ENCODE measurements around the gene PLRG1. TPM values are rescaled to one million over a fixed set of nuclear protein-coding genes. Genes with fewer than 3 reads are reported as not detected.
A peak's percentile ranks its signal among the peaks of the same experiment; 100 is the strongest.

The PLRG1 gene
- total RNA-seq, 1 donor from 2014 or later, result 61.8 TPM

DNA sequence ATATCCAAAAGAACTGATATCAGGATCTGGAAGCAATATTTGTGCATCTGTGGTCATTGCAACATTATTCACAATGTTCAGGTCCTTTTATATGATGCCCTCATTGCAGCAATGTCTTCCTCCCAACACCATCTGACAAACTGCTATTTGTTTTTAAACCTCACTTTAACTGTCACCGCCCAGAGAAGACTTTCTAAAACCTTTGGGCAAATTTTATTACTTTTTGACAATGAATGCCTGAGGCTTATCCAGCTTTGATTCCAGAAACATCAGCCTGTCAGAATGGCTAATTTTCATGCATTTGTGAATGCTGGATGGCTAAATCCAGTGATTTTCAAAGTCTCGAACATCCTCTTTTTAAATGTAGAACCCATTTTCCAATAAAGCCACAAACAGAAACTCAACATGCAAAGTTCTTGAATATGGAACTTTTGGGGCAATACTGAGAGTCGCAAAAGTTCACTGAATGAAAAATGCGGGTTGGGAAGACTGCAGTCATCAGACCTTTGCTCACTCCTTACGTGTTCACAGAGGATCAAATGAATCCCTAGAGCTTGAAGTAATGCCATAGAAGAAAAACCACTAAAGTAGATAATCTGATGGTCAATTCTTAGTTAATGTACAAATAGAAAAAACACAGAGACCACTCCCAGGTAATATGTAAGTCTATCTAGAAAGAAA is 23.1 kb upstream of the PLRG1 start:
- no peak for DNase-seq (ENCODE audit: low spot score)

- no peak for DNase-seq (ENCODE audit: low spot score)
These were observed 19.4 kb upstream of the PLRG1 start for GRCh38 chr4:154569584-154569983.

GRCh38 chr4:154569028-154569427 is 18.8 kb upstream of the PLRG1 start:
- DNase-seq (ENCODE audit: low spot score), result no peak

- DNase-seq (ENCODE audit: low spot score), result no peak
These were observed 16.5 kb upstream of the PLRG1 start for GRCh38 chr4:154566639-154567204.

DNA sequence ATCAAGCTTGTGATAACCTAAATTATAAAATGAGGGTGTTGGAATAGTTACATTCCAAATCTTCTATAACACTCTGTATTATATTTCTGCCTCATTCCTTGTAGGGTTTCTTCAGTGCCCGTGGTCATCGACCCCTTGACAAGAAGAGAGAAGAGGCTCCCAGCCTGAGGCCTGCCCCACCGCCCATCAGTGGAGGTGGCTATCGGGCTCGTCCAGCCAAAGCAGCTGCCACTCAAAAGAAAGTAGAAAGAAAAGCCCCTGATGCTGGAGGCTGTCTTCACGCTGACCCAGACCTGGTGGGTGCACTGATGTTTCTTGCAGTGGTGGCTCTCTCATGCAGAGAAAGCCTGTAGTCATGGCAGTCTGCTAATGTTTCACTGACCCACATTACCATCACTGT is 15.5 kb upstream of the PLRG1 start:
- no peak for DNase-seq (ENCODE audit: low spot score)

GRCh38 chr4:154564311-154564710 is 14.1 kb upstream of the PLRG1 start:
- DNase-seq (ENCODE audit: low spot score), result no peak

GRCh38 chr4:154562697-154563254 is 12.6 kb upstream of the PLRG1 start, which contains the start of gene FGB:
Gene FGB (plus strand): TSS chr4:154563011. CDS start chr4:154563019, 8 bp downstream.
- no peak for DNase-seq (ENCODE audit: low spot score)

DNA sequence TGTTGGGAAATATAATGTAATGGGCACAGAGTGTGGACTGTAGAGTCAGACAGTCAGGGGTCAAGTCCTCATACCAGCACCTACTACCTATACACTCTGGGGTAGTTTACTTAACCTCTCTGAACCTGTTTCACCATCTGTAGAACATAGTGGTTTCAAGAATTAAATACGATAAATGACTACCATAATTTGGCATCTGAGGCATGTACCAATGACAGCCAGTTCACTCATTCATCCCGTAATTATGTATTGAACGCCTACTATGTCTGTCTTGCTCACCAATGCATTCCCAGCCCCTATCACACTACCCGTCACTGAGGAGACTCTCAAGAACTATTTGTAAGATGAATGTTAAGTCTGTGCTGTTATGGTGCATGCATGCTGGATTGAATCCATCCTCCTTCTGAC is 10.6 kb upstream of the PLRG1 start:
- DNase-seq (ENCODE audit: low spot score), result no peak

DNA sequence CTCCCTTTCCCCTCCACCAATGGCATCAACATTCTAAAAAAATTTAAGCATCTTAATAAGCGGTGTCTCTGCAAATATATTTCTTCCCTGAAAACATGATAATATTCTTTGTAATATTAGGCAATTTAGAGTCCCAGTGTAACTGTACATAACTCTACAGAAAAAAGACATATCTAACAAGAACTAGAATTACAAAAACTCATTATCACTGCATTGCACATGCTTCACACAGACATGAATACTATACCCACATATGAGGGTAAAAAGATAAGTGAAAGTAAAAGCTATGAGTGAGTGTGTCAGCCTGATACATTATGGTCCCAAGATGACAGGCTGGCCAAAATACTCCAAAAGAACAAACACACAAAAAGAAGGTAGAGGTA is 10.2 kb upstream of the PLRG1 start:
- DNase-seq (ENCODE audit: low spot score), result no peak

- DNase-seq (ENCODE audit: low spot score), result peak; percentile 41
These were observed 9.6 kb upstream of the PLRG1 start for GRCh38 chr4:154559494-154560418.

DNA sequence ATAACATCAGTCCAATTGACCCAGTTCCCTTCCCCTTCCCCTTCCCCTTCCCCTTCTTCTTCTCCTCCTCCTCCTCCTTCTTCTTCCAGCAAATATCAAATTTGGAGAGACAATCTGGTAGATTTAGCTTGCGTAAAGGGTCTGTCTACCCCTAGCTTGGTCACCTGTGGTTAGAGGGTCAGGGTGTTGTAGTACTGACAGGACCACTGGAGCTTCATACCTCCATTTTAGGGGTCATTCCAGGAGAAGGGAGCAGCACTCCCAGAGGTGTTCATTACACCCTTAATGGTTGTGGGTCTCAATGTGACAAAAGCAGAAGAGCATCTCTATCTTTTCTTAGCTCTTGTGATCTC is 8.9 kb upstream of the PLRG1 start:
- DNase-seq (ENCODE audit: low spot score), result no peak

- peak; percentile 78 for DNase-seq (ENCODE audit: low spot score)
These were observed 1.9 kb upstream of the PLRG1 start for GRCh38 chr4:154551872-154552686.

DNA sequence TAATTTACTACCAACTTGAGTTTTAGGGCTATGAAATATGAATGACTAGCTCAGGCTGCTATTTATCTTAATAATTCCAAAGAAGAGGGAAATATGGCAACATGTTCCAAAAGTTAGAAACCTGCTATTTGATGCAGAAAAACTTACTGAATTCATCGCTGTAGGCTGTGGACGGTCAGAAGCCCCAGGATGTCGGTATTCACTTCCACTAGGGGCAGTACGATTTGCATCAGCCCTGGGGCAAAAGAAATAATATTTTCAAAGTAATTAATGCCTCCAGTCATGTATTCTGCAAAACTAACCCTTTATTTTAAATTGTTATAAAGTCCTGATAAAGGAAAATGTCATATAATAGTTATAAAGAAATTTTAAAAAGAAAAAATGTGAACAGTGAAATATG is 4.5 kb downstream of the PLRG1 start:
- DNase-seq (ENCODE audit: low spot score), result no peak

GRCh38 chr4:154542271-154542879 is 7.8 kb downstream of the PLRG1 start:
- DNase-seq (ENCODE audit: low spot score), result no peak

DNA sequence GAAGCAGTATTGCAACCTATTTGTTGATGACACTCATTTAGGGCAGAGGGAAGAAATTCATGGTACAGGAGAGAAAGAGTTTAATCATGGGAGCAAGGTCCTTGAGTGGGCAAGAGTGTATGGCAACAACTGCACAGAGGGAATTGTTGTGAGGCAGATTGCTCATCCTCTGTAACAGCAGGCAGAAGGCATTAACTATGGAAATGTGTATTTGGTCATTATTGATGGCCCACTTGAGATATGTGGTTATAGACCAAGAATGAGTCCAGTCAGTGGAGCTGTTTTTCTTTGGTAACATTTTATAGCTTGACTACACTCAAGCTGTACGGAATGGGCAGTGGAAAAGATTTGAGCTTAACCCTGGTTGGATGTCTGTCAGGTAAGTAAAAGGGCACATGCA is 15.9 kb downstream of the PLRG1 start:
- no peak for DNase-seq (ENCODE audit: low spot score)

- DNase-seq (ENCODE audit: low spot score), result no peak
These were observed 20.3 kb downstream of the PLRG1 start for GRCh38 chr4:154529728-154530519.

GRCh38 chr4:154528869-154529268 is 21.3 kb downstream of the PLRG1 start:
- DNase-seq (ENCODE audit: low spot score), result no peak

DNA sequence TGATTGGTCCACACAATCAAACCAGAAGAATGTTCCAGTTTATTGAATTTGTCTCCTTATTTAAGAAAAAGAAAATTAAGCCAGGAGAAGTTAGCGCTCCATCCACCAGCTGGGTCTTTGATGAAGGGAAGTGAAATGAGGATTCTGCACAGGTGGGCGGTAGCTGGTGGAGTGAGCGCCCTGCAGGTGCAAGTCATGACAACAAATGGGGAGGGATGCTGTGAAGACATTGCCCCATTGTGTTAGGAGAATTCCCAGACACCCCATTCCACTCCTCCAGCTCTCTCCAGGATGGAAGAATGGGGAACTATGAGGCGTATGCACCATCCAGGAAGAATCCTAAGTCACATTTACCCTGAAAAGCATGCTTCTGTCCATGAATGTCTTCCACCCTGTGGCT is 22.9 kb downstream of the PLRG1 start:
- DNase-seq (ENCODE audit: low spot score), result no peak

- DNase-seq (ENCODE audit: low spot score), result no peak
These were observed 24.0 kb downstream of the PLRG1 start for GRCh38 chr4:154526151-154526550.

GRCh38 chr4:154521607-154522006 is 28.6 kb downstream of the PLRG1 start:
- no peak for DNase-seq (ENCODE audit: low spot score)

All from mucosa of gallbladder (tissue), 1 donor.